PC-9 (cell line): ENCODE results near the gene SCD5.

Experiments
- CTCF ChIP-seq: fragments of 200-600 bp; sonication (generic); conservative IDR thresholded peaks from 2 replicates; pipeline ENCODE4 v1.6.1; 2017; ENCODE audit warnings: mixed run types, antibody characterized with exemption, mild to moderate bottlenecking, moderate library complexity
- EZH2 ChIP-seq: fragments of 200-600 bp; sonication (generic); IDR thresholded peaks from 2 replicates; pipeline ENCODE4 v1.8.0; 2017; ENCODE audit warnings: antibody characterized with exemption, low read depth

DNA sequence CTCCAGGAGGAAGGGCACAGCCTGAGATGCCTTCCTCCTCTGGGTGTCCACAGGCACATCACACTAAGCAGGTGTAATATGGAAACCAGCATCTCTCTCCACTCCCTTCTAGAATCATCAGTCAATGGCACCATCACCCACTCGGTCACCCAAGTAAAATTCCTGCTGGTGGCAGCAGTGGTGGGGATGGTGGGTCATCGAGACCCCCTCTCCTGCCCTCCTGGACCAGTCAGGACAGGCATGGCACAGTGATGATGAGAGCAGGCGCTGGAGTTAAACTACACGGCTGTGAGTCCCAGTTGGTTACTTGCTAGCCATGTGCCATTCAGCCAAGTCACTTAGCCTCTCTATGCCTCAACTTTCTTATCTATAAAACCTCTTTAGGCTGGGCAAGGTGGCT is 42.5 kb downstream of the SCD5 start:
- TF ChIP-seq CTCF (no peak), EZH2 (no peak)
